HFF-Myc (cell line): Measurements from ENCODE around the gene SRGAP3.

Source experiments
- DNase-seq: peaks from one replicate; pipeline ENCODE4 v3.0.0-alpha.2; 2011; ENCODE audit warnings: low read depth; ENCODE audit errors: extremely low read depth
- H3K4me3 ChIP-seq: replicated peaks from 2 replicates; pipeline ENCODE4 v1.5.1; 2011; ENCODE audit warnings: low read depth, mild to moderate bottlenecking, control low read depth, low read length
- TF ChIP-seq, protein P1 (sequence below): IDR thresholded peaks from 2 replicates; pipeline ENCODE4 v1.5.1; 2012; ENCODE audit warnings: mild to moderate bottlenecking, low read depth, low read length, control low read depth; ENCODE audit errors: missing control alignments

SRGAP3 gene

DNA sequence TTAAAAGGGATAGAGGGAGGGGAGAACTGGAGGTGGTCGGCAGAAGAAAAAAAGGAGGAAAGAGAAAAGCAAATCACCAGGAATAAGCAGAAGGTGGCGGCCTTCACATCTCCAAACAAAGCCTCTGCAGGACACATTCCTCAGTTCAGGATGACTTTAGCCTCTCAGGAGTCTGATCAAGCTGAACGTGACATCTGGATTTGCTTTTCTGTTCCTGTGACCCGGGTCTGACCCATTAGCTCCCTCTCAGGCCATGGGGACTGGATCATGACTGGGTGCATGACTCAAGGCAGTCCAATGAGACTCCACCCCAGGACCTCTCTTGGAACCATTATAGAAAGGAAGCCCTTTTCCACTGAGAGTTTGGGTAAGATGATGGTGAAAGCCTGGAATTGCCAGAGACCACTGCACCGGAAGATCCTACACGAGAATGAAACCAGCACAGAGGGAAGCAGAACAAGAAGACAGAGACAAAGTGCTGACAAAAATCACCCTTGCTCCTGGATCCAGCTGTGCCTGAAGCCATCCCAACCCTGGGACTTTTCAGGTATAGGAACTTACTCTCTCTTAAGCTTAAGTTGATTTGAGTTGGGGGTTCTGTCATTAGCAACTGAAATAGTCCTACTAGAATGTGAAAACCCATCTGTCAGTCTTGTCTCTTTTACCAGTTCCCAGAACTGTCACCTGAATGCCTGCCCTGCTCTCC, 240.7 kb downstream of the SRGAP3 start:
- DNase-seq, result no peak
- TF ChIP-seq, protein P1, sequence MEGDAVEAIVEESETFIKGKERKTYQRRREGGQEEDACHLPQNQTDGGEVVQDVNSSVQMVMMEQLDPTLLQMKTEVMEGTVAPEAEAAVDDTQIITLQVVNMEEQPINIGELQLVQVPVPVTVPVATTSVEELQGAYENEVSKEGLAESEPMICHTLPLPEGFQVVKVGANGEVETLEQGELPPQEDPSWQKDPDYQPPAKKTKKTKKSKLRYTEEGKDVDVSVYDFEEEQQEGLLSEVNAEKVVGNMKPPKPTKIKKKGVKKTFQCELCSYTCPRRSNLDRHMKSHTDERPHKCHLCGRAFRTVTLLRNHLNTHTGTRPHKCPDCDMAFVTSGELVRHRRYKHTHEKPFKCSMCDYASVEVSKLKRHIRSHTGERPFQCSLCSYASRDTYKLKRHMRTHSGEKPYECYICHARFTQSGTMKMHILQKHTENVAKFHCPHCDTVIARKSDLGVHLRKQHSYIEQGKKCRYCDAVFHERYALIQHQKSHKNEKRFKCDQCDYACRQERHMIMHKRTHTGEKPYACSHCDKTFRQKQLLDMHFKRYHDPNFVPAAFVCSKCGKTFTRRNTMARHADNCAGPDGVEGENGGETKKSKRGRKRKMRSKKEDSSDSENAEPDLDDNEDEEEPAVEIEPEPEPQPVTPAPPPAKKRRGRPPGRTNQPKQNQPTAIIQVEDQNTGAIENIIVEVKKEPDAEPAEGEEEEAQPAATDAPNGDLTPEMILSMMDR, result no peak
- no peak overlapping the region for H3K4me3 ChIP-seq

DNA sequence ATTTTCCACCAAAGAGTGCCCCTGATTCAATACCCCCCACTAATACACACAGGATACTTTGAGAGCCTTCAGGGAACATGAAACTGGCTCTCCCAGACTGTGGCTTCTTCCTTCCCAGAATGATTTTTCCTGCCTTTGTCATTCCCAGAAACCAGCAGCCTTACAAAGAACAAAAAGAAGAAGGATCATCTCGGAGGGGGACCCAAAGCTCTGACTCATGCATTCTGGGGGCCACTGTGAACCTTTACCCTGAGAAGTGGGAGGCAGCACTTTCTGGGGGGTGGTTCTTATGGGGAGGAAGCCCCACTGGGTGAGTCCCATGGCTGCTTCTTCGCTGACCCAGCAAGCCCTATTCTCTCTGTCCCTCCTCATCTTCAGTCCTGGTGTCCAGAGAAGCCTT, 241.5 kb downstream of the SRGAP3 start:
- DNase-seq, result no peak
- H3K4me3 ChIP-seq, result no peak overlapping the region
- TF ChIP-seq, protein P1, result no peak

DNA sequence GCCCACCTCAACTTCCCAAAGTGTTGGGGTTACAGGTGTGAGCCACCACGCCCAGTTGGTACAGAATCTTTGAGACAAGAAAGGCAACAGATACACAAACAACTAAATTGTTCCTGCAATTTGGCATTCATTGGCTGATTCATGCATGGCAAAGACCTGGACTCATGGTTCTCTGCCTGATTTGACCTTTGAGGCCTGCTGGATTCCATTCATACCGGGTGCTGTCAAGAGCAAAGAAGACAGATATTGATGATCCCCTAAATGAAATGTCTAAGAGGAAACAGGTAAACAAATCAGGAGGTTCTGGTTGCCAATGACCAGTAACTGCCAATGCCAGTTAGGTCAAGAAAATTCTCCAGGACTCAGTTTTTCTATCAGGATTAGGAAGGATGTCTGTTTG, 242.2 kb downstream of the SRGAP3 start:
- H3K4me3 ChIP-seq, result no peak overlapping the region
- TF ChIP-seq, protein P1, result no peak
- DNase-seq, result no peak

DNA sequence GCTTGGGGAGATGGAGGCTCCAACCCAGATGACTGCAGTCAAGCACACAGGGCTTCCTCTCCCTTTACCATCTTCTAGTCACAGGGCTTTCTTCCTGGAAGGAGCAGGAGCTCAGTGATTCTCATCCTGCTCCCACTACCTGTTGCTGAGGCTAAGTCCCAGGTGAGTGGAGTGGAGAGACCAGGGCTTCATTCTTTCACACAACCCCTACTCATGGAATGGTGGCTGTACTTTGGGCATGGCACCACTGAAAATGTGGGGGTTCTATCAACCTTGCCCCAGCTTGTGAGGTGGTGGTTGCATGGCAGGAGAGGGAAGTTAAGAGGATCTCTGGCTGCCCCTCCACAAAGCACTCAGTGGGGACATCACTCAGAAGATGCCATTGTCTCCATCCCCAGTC, 249.4 kb downstream of the SRGAP3 start:
- DNase-seq, result no peak
- no peak overlapping the region for H3K4me3 ChIP-seq
- TF ChIP-seq, protein P1, result no peak

DNA sequence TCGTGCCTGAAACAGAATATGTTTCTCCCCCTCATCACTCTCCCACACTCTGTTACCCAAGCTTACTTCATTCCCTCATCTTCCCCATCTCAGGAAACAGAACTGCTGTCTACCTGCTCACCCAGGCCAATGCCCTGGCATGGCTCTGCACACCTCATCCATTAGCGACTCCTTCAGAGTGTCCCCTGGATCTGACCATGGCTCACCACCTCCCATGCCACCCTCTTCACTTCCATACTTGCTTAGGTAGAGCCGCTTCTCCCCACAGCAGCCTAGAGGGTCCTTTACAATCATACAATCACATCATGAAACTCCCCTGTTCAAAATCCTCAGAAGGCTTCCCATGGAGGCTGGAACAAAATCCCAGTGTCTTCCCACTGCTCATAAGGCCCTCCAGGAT, 252.3 kb downstream of the SRGAP3 start:
- H3K4me3 ChIP-seq, result no peak overlapping the region
- no peak for DNase-seq
- TF ChIP-seq, protein P1, result no peak

DNA sequence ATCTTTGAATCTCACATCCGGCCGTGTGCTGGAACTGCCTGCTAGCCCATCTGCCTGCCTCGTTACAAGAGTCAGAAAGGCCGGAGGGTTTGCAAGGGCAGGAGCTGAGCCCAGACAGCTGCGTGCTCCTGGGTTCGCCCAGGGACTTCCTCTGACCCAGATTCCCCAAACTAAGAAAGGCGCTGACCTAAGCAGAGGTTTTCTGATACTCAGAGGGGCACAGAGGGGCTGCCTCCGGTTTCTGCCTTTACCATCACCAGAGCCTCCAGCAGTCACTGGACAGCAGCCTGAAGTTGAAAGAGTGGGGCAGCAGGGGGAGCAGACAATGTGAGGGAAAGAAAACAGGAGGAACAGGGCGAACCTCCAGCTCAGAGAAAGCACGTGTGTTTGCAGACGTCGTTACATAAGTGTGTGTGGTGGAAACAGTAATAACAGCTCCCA, 252.7 kb downstream of the SRGAP3 start:
- DNase-seq, result no peak
- TF ChIP-seq, protein P1, result peak; percentile 31
- H3K4me3 ChIP-seq, result no peak overlapping the region

DNA sequence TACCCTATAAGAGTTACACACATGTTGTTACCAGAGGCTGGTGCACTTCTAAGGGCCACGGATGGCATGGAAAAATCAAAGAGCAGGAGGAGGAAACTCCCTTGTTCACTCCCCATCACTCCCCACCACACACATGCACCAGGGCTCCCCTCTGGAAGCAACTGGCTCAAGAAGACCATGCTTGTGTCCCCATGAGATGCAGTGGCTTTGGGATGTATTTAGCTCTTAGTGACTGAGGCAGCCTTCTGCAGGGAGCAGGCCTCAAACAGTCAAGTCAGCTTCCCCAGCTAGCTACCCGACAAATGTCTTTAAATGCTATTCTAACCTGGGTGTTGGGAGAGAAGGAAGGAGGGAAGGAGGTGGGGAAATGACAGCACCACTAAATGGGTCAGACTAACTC, 253.2 kb downstream of the SRGAP3 start:
- H3K4me3 ChIP-seq, result no peak overlapping the region
- DNase-seq, result no peak
- TF ChIP-seq, protein P1, result no peak
